Measurements from ENCODE around the gene MLLT3. TPM values are rescaled to one million over a fixed set of nuclear protein-coding genes. Genes with fewer than 3 reads are reported as not detected.

The MLLT3 gene
- total RNA-seq, 1 experiment from 2014 or later: 24.4 TPM

DNA sequence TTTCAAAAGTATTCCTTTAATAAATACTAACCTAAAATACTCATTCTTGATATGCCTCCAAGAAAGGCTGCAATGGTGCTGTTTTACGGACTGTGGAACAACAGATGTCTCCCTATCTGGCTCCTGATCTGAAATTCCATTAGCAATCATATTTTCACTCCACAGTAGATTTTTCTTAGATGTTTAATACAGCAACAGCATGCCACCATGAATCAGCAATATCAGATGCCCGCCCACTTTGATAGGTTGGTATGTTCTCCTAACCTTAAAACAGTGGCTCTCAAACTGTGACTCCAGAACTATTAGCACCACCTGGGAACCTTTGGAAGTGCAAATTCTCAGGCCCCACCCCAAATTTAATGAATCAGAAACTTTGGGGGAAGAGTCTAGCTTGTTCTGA, 110.2 kb downstream of the MLLT3 start:
- Histone ChIP-seq H3K36me3 (ENCODE audit: control insufficient read depth, insufficient read depth, low read length) (no peaks in the 10 kb centered on the region), H3K4me1 (no peaks in the 10 kb centered on the region), H3K9me3 (no peaks in the 10 kb centered on the region), H3K27me3 (replicated peaks; ENCODE audit: control insufficient read depth, insufficient read depth, low read length) (no peaks in the 10 kb centered on the region), H3K4me3 (ENCODE audit: low read depth, low read length) (no peak overlapping the region)
- POLR2A ChIA-PET: no interaction called here
- Mint-ChIP-seq H3K9me3 (ENCODE audit: unreplicated experiment) (no peaks in the 10 kb centered on the region), H3K27ac (ENCODE audit: unreplicated experiment) (no peak overlapping the region), H3K36me3 (ENCODE audit: insufficient read depth, unreplicated experiment) (peaks cover 5% of the 10 kb centered on the region), H3K27me3 (ENCODE audit: insufficient read depth, unreplicated experiment) (no peaks in the 10 kb centered on the region), H3K4me1 (ENCODE audit: low read depth, unreplicated experiment) (peaks cover 9% of the 10 kb centered on the region), H3K4me3 (ENCODE audit: unreplicated experiment) (no peak overlapping the region)
- CTCF ChIA-PET: no interaction called here
- BruUV-seq (replicated peaks): no TSS peak
- intact Hi-C loops (cut with micrococcal nuclease; ENCODE audit: unreplicated experiment): no loop called here
- TF ChIP-seq, protein P1, sequence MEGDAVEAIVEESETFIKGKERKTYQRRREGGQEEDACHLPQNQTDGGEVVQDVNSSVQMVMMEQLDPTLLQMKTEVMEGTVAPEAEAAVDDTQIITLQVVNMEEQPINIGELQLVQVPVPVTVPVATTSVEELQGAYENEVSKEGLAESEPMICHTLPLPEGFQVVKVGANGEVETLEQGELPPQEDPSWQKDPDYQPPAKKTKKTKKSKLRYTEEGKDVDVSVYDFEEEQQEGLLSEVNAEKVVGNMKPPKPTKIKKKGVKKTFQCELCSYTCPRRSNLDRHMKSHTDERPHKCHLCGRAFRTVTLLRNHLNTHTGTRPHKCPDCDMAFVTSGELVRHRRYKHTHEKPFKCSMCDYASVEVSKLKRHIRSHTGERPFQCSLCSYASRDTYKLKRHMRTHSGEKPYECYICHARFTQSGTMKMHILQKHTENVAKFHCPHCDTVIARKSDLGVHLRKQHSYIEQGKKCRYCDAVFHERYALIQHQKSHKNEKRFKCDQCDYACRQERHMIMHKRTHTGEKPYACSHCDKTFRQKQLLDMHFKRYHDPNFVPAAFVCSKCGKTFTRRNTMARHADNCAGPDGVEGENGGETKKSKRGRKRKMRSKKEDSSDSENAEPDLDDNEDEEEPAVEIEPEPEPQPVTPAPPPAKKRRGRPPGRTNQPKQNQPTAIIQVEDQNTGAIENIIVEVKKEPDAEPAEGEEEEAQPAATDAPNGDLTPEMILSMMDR (IDR thresholded peaks at IDR 0.05; ENCODE audit: insufficient read depth in 1 of 2, low read depth in 1 of 2, low read length in 1 of 2, severe bottlenecking in 1 of 2, unreplicated experiment in 1 of 2): no peak
- DNase-seq: no peak

DNA sequence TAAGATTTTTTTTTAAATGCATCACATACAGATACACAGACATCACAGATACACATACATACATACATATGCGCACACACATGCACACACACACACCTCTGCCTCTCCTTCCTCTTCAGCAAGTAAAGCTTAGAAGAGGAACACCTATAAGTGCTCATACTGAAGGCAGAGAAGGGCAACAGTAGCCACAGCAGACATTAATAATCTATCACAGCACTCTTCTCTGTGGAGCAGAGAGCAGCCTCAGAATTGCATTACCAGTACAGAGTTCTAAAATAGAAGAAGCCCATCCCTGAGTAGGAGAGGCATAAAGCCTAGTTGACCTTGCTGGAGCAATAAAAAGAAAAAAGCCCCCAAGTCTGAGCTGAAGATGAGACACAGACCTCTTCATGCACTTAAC, 110.6 kb downstream of the MLLT3 start:
- H3K4me1 ChIP-seq: no peaks in the 10 kb centered on the region
- CTCF ChIA-PET: no interaction called here
- no TSS peak for BruUV-seq (replicated peaks)

DNA sequence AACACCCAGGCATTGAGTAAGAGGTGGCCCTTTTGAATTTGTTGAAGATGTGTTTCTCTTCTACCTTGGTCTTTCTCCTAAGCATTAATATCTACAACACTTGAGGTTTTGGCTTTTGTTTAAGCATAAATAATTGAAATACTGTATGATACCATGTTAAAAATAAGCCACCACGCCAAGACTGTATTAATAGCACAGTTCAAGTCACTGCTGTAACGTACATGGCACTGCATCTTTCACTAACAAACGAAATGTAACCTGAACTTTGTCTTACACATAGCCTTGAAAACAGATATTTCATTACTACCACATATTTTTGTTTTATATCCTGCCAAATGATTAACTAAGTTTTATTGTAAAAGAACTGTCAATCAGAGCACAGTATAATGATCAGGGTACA, 112.8 kb downstream of the MLLT3 start:
- ChIA-PET CTCF (no interaction called here), POLR2A (no interaction called here)
- Histone ChIP-seq H3K4me1 (no peaks in the 10 kb centered on the region), H3K27me3 (replicated peaks; ENCODE audit: control insufficient read depth, insufficient read depth, low read length) (no peaks in the 10 kb centered on the region), H3K36me3 (ENCODE audit: control insufficient read depth, insufficient read depth, low read length) (no peaks in the 10 kb centered on the region), H3K9me3 (no peaks in the 10 kb centered on the region), H3K4me3 (ENCODE audit: low read depth, low read length) (no peak overlapping the region)
- no peak overlapping the region for H3K4me3 Mint-ChIP-seq (ENCODE audit: unreplicated experiment)
- no peak overlapping the region for H3K27ac Mint-ChIP-seq (ENCODE audit: unreplicated experiment)
- DNase-seq: no peak
- intact Hi-C loops (cut with micrococcal nuclease; ENCODE audit: unreplicated experiment): no loop called here
- peaks cover 9% of the 10 kb centered on the region for H3K4me1 Mint-ChIP-seq (ENCODE audit: low read depth, unreplicated experiment)
- TF ChIP-seq, protein P1 (IDR thresholded peaks at IDR 0.05; ENCODE audit: insufficient read depth in 1 of 2, low read depth in 1 of 2, low read length in 1 of 2, severe bottlenecking in 1 of 2, unreplicated experiment in 1 of 2): no peak
- H3K27me3 Mint-ChIP-seq (ENCODE audit: insufficient read depth, unreplicated experiment): no peaks in the 10 kb centered on the region
- no TSS peak for BruUV-seq (replicated peaks)
- H3K36me3 Mint-ChIP-seq (ENCODE audit: insufficient read depth, unreplicated experiment): peaks cover 5% of the 10 kb centered on the region
- no peaks in the 10 kb centered on the region for H3K9me3 Mint-ChIP-seq (ENCODE audit: unreplicated experiment)

More for the DNA sequence above, 110.6 kb downstream of the MLLT3 start:
- intact Hi-C loops (cut with micrococcal nuclease; ENCODE audit: unreplicated experiment): no loop called here
- Mint-ChIP-seq H3K9me3 (ENCODE audit: unreplicated experiment) (no peaks in the 10 kb centered on the region), H3K4me3 (ENCODE audit: unreplicated experiment) (no peak overlapping the region), H3K4me1 (ENCODE audit: low read depth, unreplicated experiment) (peaks cover 9% of the 10 kb centered on the region), H3K27ac (ENCODE audit: unreplicated experiment) (no peak overlapping the region), H3K36me3 (ENCODE audit: insufficient read depth, unreplicated experiment) (peaks cover 5% of the 10 kb centered on the region), H3K27me3 (ENCODE audit: insufficient read depth, unreplicated experiment) (no peaks in the 10 kb centered on the region)
- Histone ChIP-seq H3K27me3 (replicated peaks; ENCODE audit: control insufficient read depth, insufficient read depth, low read length) (no peaks in the 10 kb centered on the region), H3K36me3 (ENCODE audit: control insufficient read depth, insufficient read depth, low read length) (no peaks in the 10 kb centered on the region), H3K9me3 (no peaks in the 10 kb centered on the region), H3K4me3 (ENCODE audit: low read depth, low read length) (no peak overlapping the region)
- TF ChIP-seq, protein P1 (IDR thresholded peaks at IDR 0.05; ENCODE audit: insufficient read depth in 1 of 2, low read depth in 1 of 2, low read length in 1 of 2, severe bottlenecking in 1 of 2, unreplicated experiment in 1 of 2): no peak
- POLR2A ChIA-PET: no interaction called here
- DNase-seq: no peak

Measured in Caco-2 (cell line).